Measurements from ENCODE around the gene CLPTM1L. TPM values are rescaled to one million over a fixed set of nuclear protein-coding genes. Genes with fewer than 3 reads are reported as not detected.
"Not testable (repeated sequence)": the region's sequence is repeated elsewhere in the genome, so short reads cannot be mapped to it uniquely, and the experiment has no call there.

The CLPTM1L gene
- total RNA-seq, 2 experiments from 2014 or later = 122 to 123 TPM

DNA sequence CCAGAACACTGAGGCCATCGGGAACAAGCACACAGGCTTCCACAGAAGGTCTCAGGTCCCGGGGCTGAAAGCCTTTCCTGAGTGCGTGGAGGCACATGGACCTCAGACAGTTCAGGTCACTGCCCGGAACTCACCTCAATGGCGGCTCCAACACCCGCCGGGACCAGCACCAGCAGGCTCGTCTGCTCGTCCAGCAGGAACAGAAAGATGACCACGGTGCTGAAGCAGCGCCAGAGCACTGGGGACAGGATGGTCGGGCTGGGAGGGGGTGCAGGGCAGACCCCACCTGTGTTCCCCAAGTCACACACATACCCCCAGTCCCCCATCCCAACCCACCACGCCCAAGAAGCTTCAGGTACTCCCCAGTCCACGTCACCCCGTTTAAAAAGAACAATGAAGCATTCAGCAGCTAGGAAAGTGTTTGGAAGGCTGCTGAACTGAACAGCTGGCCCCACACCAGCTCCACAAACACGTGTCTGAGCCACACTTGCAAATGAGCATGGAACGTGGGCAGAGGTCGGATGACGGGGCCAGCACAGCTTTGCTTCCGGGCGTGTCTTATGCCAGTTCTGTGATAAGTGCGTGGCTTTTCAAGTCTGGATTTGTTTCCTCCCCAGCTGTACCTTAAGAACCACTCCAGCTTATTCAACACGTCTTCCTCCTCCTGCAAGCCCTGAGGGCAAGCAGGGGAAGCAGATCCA lies 14.6 kb downstream of the CLPTM1L start:
- no peak for DNase-seq
- POLR2A ChIA-PET = no interaction called here

DNA sequence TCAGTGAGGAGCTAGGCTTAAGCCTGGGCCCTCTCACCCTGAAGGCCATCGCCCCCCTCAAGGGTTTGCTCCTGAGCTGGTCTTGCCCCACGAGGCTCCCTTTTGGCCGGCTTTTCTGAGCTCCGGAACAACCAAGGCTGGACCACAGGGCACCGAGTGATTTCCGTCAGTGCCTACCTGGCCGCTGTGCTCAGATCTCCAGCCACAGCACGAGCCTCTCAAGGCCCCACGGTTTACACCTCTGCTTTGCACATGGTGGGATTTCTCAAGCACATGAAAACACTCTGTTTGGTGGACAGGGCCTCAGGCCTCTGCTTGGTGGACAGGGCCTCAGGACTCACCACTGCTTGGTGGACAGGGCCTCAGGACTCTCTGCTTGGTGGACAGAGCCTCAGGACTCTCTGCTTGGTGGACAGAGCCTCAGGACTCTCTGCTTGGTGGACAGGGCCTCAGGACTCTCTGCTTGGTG lies 15.8 kb downstream of the CLPTM1L start:
- Mint-ChIP-seq H3K27ac (no peak overlapping the region), H3K4me1 (peaks cover 2% of the 10 kb centered on the region), H3K9me3 (no peaks in the 10 kb centered on the region), H3K4me3 (no peak overlapping the region), H3K27me3 (no peaks in the 10 kb centered on the region), H3K36me3 (ENCODE audit: low read depth) (peaks cover 19% of the 10 kb centered on the region)
- DNase-seq = no peak
- ChIA-PET CTCF (interaction anchor here (0.9 to 1.6 kb wide), 2 partner anchors 10 to 12 kb away, joined by 3 to 4 read pairs; no protein-coding TSS in a partner anchor), POLR2A (no interaction called here)

More for the DNA sequence above, 14.6 kb downstream of the CLPTM1L start:
- peaks cover 25% of the 10 kb centered on the region for H3K36me3 Mint-ChIP-seq (ENCODE audit: low read depth)
- H3K4me1 Mint-ChIP-seq = peaks cover 2% of the 10 kb centered on the region
- no peak overlapping the region for H3K27ac Mint-ChIP-seq
- no peaks in the 10 kb centered on the region for H3K27me3 Mint-ChIP-seq
- H3K4me3 Mint-ChIP-seq = no peak overlapping the region
- no peaks in the 10 kb centered on the region for H3K9me3 Mint-ChIP-seq
- CTCF ChIA-PET = interaction anchor here (0.9 kb wide), 1 partner anchor 17 kb away, joined by 3 read pairs; no protein-coding TSS in a partner anchor

DNA sequence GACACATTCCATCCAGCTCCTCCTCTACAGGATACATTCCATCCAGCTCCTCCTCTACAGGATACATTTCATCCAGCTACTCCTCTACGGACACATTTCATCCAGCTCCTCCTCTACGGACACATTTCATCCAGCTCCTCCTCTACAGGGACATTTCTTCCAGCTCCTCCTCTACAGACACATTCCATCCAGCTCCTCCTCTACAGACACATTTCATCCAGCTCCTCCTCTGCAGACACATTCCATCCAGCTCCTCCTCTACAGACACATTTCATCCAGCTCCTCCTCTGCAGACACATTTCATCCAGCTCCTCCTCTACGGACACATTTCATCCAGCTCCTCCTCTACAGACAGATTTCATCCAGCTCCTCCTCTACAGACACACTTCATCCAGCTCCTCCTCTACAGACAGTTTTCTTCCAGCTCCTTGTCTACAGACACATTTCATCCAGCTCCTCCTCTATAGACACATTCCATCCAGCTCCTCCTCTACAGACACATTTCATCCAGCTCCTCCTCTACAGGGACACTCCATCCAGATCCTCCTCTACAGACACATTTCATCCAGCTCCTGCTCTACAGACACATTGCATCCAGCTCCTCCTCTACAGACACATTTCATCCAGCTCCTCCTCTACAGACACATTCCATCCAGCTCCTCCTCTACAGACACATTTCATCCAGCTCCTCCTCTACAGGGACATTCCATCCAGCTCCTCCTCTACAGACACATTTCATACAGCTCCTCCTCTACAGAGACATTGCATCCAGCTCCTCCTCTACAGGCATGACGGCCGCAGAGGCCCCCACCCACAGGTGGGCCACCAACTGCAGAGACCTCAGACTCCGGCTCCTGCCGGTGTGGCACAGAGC lies 16.4 kb downstream of the CLPTM1L start:
- peak overlapping the region; percentile 80 for H3K27ac Mint-ChIP-seq
- peaks cover 25% of the 10 kb centered on the region for H3K36me3 Mint-ChIP-seq (ENCODE audit: low read depth)
- POLR2A ChIA-PET, DNase-seq, H3K9me3 Mint-ChIP-seq, H3K27me3 Mint-ChIP-seq, H3K4me1 Mint-ChIP-seq, H3K4me3 Mint-ChIP-seq: not testable (repeated sequence)
- CTCF ChIA-PET = interaction anchor here (0.9 to 1.6 kb wide), 2 partner anchors 9 to 12 kb away, joined by 3 to 4 read pairs; no protein-coding TSS in a partner anchor

DNA sequence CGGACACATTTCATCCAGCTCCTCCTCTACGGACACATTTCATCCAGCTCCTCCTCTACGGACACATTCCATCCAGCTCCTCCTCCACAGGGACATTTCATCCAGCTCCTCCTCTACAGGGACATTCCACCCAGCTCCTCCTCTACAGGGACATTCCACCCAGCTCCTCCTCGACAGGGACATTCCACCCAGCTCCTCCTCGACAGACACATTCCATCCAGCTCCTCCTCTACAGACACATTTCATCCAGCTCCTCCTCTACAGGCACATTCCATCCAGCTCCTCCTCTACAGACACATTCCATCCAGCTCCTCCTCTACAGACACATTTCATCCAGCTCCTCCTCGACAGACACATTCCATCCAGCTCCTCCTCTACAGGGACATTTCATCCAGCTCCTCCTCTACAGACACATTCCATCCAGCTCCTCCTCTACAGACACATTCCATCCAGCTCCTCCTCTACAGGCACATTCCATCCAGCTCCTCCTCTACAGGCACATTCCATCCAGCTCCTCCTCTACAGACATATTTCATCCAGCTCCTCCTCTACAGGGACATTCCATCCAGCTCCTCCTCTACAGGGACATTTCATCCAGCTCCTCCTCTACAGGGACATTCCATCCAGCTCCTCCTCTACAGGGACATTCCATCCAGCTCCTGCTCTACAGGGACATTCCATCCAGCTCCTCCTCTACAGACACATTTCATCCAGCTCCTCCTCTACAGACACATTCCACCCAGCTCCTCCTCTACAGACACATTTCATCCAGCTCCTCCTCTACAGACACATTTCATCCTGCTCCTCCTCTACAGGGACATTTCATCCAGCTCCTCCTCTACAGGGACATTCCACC lies 17.8 kb downstream of the CLPTM1L start:
- ChIA-PET CTCF (interaction anchor here (0.6 to 1.3 kb wide), 2 partner anchors 10 to 12 kb away, joined by 3 to 4 read pairs; no protein-coding TSS in a partner anchor), POLR2A (interaction anchor here (0.6 to 1.0 kb wide), 2 partner anchors 9 to 252 kb away, joined by 3 read pairs; no protein-coding TSS in a partner anchor)
- H3K36me3 Mint-ChIP-seq (ENCODE audit: low read depth) = peaks cover 25% of the 10 kb centered on the region

DNA sequence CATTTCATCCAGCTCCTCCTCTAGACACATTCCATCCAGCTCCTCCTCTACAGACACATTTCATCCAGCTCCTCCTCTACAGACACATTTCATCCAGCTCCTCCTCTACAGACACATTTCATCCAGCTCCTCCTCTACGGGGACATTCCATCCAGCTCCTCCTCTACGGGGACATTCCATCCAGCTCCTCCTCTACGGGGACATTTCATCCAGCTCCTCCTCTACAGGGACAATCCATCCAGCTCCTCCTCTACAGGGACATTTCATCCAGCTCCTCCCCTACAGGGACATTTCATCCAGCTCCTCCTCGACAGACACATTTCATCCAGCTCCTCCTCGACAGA lies 18.4 kb downstream of the CLPTM1L start:
- POLR2A ChIA-PET = interaction anchor here (0.6 to 1.0 kb wide), 3 partner anchors 9 to 251 kb away, joined by 3 to 4 read pairs (median 3); no protein-coding TSS in a partner anchor
- Mint-ChIP-seq H3K27ac (peak overlapping the region; percentile 64), H3K36me3 (ENCODE audit: low read depth) (peaks cover 25% of the 10 kb centered on the region)
- not testable (repeated sequence) for H3K4me3 Mint-ChIP-seq, H3K9me3 Mint-ChIP-seq, H3K27me3 Mint-ChIP-seq, H3K4me1 Mint-ChIP-seq, DNase-seq
- CTCF ChIA-PET = interaction anchor here (0.8 to 1.3 kb wide), 2 partner anchors 11 to 15 kb away, joined by 3 read pairs; no protein-coding TSS in a partner anchor

More for the DNA sequence above, 17.8 kb downstream of the CLPTM1L start:
- not testable (repeated sequence) for H3K27me3 Mint-ChIP-seq, H3K9me3 Mint-ChIP-seq, H3K4me3 Mint-ChIP-seq, DNase-seq, H3K4me1 Mint-ChIP-seq
- peak overlapping the region; percentile 47 for H3K27ac Mint-ChIP-seq

DNA sequence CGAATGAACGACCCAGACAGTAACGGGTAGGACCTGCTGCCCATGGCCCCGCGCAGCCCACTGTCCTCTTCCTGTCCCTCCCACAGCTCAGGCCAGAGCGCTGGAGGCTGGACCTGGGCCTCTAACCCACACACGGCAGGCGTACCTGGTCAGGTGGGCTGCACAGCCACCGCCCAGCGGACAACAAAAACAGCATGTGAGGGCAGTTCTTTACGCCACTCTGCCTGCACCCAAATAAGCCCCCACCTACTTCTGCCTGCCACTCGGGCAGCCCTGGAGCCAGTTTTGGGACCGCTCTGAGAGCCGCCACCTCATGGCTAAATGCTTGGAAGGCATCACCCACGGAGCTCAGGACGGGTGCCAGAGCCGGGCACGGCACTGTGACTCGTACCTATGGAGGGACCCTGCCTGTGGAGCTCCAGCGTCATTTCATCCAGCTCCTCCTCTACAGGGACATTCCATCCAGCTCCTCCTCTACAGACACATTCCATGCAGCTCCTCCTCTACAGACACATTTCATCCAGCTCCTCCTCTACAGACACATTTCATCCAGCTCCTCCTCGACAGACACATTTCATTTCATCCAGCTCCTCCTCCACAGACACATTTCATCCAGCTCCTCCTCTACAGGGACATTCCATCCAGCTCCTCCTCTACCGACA lies 18.9 kb downstream of the CLPTM1L start:
- POLR2A ChIA-PET = interaction anchor here (0.6 to 1.0 kb wide), 3 partner anchors 9 to 251 kb away, joined by 3 to 4 read pairs (median 3); no protein-coding TSS in a partner anchor
- H3K27ac Mint-ChIP-seq = peak overlapping the region; percentile 64
- CTCF ChIA-PET = interaction anchor here (0.7 to 1.3 kb wide), 3 partner anchors 11 to 15 kb away, joined by 3 read pairs; no protein-coding TSS in a partner anchor

DNA sequence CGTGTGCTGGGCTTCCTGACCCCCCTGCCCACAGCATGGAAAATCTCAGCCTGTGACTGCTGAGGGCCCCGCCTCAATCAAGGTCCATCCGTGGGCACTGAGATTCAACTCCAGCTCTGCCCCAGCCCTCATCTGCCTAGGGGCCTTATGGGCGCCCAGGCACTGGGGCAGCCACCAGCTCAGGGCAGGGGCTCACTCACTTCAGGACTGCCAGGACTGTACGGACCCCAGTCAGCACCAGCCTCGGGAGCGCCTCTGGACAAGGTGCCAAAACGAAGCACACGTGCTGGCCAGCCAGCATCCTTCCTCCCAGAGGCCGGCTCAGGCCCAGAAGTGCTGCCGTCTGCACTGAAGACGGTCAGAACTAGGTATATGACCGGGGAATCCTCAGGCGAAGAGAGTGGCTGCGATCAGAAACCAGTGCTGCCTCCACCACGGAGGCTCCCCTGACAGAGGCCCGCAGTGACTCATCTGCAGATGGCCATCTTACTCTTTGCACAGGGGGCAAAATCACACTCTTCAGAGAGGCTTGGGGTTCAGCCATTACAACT lies 19.6 kb downstream of the CLPTM1L start:
- Mint-ChIP-seq H3K4me3 (no peak overlapping the region), H3K27ac (no peak overlapping the region), H3K4me1 (peaks cover 2% of the 10 kb centered on the region), H3K9me3 (no peaks in the 10 kb centered on the region), H3K27me3 (no peaks in the 10 kb centered on the region), H3K36me3 (ENCODE audit: low read depth) (peaks cover 30% of the 10 kb centered on the region)
- CTCF ChIA-PET = interaction anchor here (0.7 kb wide), 1 partner anchor 14 kb away, joined by 3 read pairs; no protein-coding TSS in a partner anchor
- DNase-seq = no peak
- POLR2A ChIA-PET = no interaction called here

More for the DNA sequence above, 18.9 kb downstream of the CLPTM1L start:
- no peak for DNase-seq
- H3K36me3 Mint-ChIP-seq (ENCODE audit: low read depth) = peaks cover 27% of the 10 kb centered on the region
- H3K9me3 Mint-ChIP-seq = no peaks in the 10 kb centered on the region
- no peaks in the 10 kb centered on the region for H3K27me3 Mint-ChIP-seq
- H3K4me3 Mint-ChIP-seq = no peak overlapping the region
- H3K4me1 Mint-ChIP-seq = peaks cover 2% of the 10 kb centered on the region

DNA sequence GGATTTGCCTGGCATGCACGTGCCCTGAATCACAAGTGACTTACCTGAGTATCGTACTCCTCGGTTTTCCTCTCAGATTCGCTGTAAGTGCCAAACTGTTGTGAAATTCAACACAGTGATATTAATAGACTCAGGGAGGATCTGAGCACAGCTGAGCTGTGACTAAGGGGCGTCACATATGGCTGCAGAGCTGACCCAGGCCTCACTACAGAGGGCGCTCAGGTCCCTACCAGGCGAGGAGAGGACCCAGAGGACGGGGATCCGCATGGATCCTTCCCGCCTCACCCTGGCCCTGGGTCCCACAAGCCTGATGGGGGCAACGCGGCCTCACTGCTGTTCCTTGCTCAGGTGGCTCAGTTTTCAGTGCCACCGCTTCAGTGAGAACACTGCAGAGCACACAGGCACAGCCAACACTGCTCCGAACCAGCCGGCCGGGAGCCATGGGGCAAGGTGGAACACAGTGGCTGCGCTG lies 20.1 kb downstream of the CLPTM1L start:
- CTCF ChIA-PET = no interaction called here
- no peak overlapping the region for H3K27ac Mint-ChIP-seq
- no peak overlapping the region for H3K4me3 Mint-ChIP-seq
- no peak for DNase-seq
- H3K36me3 Mint-ChIP-seq (ENCODE audit: low read depth) = peaks cover 34% of the 10 kb centered on the region
- H3K27me3 Mint-ChIP-seq = no peaks in the 10 kb centered on the region
- H3K9me3 Mint-ChIP-seq = no peaks in the 10 kb centered on the region
- H3K4me1 Mint-ChIP-seq = peaks cover 2% of the 10 kb centered on the region
- POLR2A ChIA-PET = no interaction called here

DNA sequence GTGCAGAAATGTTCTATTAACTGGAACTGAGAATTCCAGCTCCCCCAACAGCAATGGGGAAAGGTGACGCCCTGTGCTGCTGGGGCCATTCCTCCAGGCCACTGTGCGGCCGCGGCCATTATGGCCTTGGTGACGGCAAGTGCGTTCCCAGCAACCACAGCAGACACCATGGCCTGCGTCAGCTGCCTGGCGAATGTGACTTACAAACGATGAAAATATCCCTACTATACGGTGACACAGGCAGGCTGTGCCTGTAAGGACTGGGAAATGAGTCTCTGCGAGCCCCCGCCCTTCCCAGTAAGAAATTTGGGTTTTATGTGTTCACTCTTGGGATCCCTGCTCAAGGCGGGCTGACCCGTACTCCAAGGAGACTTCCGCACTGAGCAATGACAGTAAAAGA lies 20.6 kb downstream of the CLPTM1L start:
- H3K9me3 Mint-ChIP-seq = no peaks in the 10 kb centered on the region
- POLR2A ChIA-PET = no interaction called here
- no peaks in the 10 kb centered on the region for H3K27me3 Mint-ChIP-seq
- no peak for DNase-seq
- no peak overlapping the region for H3K27ac Mint-ChIP-seq
- CTCF ChIA-PET = no interaction called here
- peaks cover 36% of the 10 kb centered on the region for H3K36me3 Mint-ChIP-seq (ENCODE audit: low read depth)
- no peak overlapping the region for H3K4me3 Mint-ChIP-seq
- peaks cover 2% of the 10 kb centered on the region for H3K4me1 Mint-ChIP-seq

DNA sequence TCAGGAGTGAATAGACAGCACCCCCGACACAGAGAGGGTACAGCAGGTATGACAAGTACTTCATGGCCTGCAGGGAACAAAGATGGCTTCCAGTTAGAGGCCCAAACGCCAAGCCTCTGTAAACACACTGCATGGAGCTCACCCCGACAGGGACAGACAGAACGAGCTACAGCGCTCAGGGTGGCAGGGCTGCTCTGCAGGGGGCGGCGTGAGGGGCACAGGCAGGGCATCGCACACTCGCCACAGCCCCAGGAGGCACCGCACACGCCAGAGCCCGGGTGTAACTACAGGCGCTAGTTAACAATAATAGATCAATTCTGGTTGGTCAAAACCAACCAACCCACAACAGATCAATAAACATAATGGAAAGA lies 21.1 kb downstream of the CLPTM1L start:
- no peak overlapping the region for H3K27ac Mint-ChIP-seq
- peaks cover 2% of the 10 kb centered on the region for H3K4me1 Mint-ChIP-seq
- DNase-seq = no peak
- no peaks in the 10 kb centered on the region for H3K27me3 Mint-ChIP-seq
- peaks cover 37% of the 10 kb centered on the region for H3K36me3 Mint-ChIP-seq (ENCODE audit: low read depth)
- CTCF ChIA-PET = no interaction called here
- POLR2A ChIA-PET = no interaction called here
- H3K4me3 Mint-ChIP-seq = no peak overlapping the region
- H3K9me3 Mint-ChIP-seq = no peaks in the 10 kb centered on the region

DNA sequence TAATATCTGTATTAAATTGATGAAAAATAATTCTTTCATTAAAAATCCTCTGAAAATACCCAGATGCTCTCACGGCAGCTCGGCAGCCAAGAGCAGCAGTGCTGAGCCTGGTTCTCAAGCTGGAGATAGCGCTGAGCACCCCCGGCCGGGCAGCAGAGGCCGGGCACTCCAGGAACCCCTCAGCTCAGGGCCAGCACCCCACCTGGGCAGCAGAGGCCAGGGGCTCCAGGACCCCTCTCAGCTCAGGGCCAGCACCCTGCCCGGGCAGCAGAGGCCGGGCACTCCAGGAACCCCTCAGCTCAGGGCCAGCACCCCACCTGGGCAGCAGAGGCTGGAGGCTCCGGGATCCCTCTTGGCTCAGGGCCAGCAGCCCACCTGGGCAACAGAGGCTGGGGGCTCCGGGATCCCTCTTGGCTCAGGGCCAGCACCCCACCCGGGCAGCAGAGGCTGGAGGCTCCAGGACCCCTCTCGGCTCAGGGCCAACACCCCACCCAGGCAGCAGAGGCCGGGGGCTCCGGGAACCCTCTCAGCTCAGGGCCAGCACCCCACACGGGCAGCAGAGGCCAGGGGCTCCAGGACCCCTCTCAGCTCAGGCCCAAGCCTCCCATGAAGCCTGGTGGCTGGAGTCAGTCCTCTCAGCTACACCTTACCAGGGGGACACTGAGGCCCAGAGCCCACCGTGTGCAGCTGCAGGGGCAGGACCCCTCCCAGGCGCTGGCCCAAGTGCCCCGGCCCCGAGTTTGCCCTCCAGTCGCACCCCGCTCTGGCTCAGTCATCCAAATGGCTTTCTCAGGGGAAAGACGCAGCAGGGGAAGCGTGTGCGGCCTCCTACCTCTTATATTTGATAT lies 21.7 kb downstream of the CLPTM1L start:
- Mint-ChIP-seq H3K27ac (no peak overlapping the region), H3K27me3 (no peaks in the 10 kb centered on the region), H3K4me1 (peaks cover 6% of the 10 kb centered on the region), H3K36me3 (ENCODE audit: low read depth) (peaks cover 42% of the 10 kb centered on the region), H3K4me3 (no peak overlapping the region), H3K9me3 (no peaks in the 10 kb centered on the region)
- POLR2A ChIA-PET = no interaction called here
- CTCF ChIA-PET = no interaction called here
- DNase-seq = no peak
